NCI-H2227 treated with DMSO at 0.1 percent for 48 hours (cell line): Measurements from ENCODE around the gene ZCCHC12.
A peak's percentile ranks its signal among the peaks of the same experiment; 100 is the strongest.
"Not testable (repeated sequence)": the region's sequence is repeated elsewhere in the genome, so short reads cannot be mapped to it uniquely, and the experiment has no call there.

Source experiments
- DNase-seq: peaks from one replicate; lab custom pipeline; 2025; lab: John Stamatoyannopoulos, UW

ZCCHC12 gene

DNA sequence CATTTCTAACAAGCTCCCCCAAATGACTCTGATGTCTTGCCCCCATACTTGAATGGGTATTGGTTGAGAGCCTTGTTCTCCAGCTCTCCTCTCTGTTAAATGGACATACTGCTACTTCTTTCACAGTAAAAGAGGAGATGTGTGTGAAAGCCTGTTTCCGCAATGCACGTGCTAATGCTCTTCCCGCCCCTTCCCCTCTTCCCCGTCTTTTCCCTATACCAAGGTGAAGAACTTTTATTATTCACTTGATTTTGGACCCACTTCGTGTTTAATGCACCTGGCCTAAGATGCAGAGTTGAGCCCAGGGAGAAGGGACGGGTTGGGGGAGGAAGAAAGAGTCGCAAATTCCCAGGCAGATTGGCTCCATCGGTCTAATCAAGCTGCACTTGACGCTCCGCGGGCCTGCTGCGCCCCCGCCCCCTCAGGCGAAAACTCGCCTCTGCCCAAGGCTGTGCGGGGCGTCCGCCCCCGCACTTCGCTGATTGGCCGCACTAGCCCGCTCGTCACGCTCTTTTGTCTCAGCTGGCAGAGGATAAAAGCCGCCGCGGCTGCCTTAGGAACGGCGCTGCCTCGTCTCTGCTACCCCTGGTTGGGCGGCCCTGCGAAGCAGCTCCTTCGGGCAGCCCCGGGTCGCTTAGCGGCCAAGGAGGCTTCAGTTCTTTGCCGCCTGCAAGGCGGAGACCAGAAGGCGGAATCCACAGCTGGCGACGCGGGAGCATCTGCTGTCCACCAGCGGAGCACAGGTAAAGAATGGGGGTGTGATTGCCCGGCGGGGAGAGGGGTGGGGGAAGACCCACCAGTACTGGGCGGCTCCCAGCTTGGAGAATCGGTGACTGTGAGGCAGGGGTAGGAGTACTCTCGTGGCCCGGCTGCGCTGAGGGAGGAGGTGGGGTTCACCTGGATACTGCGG, at the start of gene ZCCHC12:
TSS of gene ZCCHC12 (plus strand) at position 562 of the 910 bp plus-strand sequence. CDS start 1,421 bp downstream, outside the sequence.
- DNase-seq, result peak; percentile 93

DNA sequence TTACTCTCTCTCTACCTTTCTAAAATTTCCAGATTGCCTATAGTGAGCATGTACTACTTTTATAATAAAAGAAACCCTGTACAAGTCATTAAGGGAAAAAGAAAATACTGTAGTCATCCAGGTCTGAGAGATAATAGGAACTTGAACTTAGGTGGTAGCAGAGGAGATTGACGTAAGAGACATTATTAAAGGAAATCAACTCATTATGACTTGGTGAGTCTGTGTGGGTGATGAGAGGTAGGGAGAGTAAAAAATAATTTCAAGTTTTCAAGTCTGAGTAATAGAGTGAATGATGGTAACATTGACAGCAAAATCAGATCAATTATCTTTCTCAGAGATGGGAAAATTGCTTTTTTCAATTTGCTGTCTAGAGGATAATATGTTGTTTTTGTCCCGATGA, 44.0 kb upstream of the ZCCHC12 start:
- peak; percentile 52 for DNase-seq

DNA sequence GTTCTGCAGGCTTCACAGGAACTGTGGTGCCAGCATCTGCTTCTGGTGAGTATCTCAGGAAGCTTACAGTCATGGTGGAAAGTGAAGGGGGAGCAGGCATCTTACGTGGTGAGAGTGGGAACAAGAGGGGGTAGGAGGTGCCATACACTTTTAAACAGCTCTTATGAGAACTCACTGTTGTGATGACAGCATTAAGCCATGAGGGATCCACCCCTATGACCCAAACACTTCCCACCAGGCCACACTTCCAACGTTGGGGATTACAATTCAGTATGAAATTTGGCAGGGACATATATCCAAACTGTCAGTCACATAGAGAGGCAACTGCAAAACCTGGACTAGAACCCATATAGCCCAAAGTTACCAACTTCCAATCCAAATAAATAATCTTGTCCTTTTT, 43.1 kb upstream of the ZCCHC12 start:
- DNase-seq, result no peak

DNA sequence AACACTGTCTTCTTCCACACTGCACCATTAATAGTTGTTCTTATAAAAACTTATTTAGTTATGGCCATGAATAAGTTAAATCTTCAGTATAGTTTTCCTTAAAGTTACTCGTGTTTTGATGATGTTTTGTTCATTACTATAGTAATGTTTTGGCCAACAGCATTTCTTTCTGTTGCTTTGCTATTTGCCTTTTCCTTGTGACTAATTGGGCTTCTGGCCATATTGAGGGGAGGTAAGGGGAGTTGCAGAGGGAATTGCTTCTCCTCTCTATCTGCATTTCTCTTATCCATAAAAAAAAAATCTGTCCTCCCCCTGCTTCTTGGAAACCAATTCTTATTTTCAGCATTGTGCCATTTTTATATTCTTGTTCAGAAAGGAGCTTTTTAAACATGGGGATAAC, 42.7 kb upstream of the ZCCHC12 start:
- DNase-seq, result no peak

DNA sequence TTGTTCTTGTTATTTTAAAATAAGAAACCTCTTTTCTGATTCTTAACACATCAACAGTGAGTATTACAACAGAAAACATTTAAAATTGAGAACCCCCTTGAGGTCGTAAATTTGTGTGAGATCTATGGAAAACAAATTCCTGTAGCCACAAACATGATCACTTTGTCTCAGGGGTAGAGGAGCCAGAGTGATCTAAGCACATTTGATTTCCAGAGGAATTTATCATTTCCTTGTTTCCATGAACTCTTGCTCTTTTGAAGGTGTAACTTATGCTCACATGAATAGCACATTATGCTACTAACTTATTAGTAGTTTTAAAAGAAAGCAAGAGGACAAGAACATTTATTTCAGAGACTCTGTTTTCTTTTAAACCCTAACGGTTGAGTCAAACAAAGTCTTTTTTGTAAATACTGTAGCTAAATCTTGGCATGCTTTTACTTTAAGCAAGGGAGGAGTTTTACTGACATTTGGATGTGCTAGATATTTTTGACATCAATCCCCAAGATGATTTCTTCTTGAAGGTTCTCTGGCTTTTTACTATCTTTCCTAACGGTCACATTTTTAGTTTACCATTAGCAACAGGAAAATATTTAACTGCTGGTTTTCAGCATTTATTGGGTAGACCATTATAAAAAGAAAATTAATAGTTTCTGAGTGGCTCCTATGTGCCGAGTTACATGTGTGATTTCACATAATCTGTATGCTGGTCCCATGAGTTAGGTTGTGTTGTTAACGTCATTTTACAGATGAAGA, 27.9 kb upstream of the ZCCHC12 start:
- no peak for DNase-seq

DNA sequence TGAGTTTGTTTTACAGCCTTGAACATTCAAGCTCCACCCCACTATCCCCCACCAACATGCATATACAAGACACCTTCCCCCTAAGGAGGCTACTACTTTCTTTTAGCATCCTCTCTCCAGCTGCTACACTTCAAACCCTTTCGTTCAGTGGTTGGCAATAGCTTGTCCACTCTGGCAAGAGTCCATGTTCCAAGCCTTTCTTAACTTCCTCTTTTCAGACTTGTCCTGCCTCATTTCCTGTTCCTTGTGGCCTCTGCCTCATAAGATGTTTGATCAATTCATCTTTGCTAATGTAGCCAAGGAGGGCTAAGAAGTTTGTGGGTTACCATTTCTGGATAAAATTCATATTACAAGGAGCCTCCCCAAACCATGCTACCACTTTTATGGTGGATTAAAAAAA, 20.8 kb upstream of the ZCCHC12 start:
- no peak for DNase-seq

DNA sequence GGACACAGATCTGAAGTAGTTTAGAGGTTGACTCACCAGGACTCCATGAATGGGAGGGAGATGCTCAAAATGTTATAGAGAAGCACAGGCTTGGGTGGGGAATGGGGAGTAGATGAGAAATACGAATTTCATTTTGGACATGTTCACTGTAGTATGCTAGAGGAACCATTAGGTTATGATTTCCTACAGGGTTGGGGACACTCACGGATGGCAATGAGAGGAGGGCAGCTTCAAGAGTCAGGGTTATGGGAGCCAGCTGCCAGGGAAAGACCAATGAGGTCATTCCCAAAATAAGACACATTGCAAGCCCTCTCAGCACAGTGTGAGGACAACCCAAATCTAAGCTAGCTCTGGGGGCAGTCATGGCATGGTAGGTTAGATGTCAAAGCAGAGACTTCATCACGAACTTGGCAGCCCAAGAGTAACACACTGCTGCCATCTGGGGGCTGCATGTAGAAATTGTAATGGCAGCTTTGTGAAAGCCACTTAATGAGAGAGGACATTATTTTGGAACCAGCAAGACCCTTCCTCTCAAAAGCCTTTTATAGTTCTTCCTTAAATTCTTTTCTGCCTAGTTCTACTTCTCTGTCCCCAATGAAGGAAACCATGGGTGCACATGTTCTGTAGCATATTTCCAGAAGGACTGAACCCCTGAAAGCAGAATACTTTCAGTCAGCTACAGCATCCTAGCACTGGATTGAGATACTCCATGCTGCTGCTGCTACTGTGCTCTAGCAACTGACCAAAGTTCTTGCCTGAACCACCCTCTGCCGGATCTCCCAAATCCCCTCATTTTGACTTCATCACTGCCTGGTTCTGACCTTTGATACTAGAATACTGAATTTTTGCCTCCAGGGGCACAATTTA, 16.2 kb upstream of the ZCCHC12 start:
- peak; percentile 61 for DNase-seq

DNA sequence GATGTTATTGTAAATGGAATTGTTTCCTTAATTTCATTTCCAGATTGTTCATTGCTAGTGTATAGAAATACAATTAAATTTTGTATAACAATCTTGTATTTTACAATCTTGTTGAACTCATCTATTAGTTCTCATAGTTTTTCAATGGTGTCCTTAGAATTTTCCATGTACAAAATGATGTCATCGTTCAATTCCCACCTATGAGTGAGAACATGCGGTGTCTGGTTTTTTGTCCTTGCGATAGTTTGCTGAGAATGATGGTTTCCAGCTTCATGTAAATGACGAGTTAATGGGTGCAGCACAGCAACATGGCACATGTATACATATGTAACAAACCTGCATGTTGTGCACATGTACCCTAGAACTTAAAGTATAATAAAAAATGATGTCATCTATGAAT, 6.4 kb upstream of the ZCCHC12 start:
- DNase-seq, result not testable (repeated sequence)

DNA sequence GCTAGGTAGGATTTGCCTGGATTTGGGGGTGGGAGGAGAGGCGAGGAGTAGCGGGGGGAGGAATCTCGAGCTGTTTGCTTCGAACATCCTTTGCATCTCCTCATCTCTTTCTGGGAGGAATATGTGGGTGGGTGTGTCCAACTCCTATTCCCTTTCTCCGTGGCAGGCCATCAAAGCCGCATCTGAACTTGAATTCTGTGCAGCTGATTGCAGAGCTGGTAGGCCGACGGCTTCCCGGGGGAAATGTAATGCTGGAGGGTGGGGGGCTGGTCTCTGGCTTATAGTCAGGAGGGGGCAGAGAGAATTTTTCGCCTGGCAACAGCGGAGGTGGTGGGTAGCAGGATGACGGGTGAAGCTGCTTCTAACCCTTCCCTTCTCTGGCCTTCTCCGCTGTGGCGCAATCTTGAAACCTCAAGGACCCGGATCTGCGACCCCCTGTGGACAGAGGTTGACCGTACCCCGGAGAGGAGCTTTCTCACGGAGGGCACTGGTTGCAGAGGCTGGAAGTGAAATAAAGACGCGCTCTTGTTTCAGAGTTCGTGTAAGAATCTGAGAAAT, 628 bp downstream of the ZCCHC12 start:
- peak; percentile 25 for DNase-seq

DNA sequence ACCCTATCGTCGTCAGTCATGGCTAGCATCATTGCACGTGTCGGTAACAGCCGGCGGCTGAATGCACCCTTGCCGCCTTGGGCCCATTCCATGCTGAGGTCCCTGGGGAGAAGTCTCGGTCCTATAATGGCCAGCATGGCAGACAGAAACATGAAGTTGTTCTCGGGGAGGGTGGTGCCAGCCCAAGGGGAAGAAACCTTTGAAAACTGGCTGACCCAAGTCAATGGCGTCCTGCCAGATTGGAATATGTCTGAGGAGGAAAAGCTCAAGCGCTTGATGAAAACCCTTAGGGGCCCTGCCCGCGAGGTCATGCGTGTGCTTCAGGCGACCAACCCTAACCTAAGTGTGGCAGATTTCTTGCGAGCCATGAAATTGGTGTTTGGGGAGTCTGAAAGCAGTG, 1.6 kb downstream of the ZCCHC12 start:
- DNase-seq, result no peak

DNA sequence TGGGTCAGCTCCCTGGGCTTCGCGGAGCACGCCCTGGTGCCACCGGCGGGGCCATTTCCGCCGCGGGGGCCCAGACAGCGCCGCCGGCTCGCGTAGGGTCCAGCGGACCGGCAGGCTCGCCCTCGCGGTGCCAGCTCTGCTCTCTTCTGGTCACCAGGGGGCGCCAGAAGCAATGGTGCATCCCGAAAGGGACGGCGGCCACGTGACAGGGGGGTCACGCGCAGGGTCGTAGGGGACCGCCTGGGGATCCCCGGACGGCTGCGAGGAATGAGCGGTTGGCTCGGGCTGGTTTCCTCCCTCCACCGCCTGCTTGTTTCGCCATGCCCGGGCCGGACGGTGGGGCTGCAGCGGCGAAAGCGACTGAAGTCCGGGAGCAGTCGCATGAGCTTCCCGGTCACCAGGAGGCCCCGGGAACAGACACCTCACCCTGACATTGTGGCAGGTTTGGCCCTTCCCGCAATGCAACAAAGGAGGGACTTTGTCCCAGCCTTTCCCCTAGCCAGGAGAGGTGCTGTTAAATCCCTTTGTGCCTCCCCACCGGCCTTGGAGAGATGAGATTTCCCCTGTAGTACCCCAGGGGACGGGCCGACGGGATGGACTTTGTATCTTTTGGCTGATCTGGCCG, 15.8 kb downstream of the ZCCHC12 start:
- peak; percentile 58 for DNase-seq

DNA sequence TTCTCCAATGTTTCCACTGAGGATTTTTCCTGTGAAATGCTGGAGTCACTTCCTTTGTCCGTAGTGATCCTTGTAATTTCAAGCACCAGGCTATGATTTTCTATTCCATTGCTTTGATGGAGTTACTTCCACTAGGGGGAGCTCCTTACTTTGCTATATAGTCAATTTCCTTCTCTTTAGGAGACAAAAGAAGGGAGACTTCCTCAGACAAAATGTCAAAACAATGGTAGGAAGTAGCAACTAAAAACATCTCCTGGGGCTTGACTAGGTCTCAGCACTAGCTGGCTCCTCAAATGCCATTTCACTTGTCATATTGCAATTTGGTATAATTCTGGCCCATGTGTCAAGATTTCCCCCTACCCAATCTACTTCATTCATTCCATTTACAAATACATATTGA, 24.1 kb downstream of the ZCCHC12 start:
- DNase-seq, result peak; percentile 75

DNA sequence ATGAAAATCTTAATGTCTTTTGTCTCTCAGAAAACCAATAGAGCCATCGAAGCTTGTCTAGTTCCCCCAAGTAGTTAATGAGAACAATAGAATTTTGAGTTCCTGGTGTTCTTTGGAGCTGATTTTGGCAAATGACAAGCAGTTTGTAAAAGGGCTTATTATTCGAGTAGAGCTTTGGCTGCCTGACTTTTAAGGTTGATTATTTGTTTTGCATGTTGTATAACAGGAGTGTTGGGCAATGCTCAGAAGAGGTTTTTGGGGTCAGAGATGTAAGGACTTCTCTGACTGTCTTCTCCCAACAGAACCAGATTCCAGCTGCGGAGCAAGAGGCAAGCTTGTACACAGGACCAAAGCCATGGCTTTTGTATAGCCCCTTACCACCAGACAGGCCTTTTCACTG, 30.0 kb downstream of the ZCCHC12 start:
- DNase-seq, result no peak

DNA sequence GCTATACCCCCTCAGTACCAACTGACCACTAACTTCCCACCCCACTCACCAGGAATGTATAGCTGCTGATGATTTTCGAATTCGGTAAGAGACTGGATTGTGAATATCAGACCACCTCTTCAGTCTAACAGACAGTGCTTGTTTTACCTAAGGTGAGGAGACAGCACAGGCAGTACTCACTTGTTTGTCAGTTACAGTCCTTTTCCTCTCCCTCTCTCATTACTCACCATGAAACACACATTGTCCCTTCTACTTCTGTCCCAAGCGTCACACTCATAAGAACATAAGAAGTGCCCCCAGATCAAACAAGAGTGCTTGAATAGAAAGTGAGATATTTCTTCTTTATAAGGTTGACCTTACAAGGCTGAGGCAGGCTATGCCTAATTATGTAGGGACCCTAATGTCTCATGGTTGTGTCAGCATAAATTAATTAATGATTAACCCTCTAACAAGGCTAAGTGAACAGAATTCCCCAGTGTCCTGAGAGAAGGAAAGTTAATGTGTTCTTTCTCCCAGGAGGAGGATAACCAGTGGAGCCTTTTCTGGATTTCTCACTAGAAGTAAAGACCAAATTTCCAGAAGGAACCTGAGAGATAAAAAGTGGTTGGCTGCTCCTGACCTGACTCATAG, 32.2 kb downstream of the ZCCHC12 start:
- no peak for DNase-seq

DNA sequence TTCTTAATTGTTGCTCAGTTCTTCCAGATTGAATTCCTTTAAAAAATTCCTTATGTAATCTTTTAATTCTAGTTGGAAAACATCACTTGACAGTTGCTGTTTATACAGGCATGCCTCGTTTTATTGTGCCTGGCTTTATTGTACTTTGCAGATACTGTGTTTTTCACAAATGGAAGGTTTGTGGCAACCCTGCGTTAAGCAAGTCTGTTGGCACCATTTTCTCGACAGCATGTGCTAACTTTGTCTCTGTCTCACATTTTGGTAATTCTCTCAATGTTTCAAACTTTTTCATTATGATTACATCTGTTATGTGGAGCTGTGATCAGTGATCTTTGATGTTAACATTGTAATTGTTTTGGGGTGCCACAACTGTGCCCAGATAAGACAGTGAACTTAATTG, 33.4 kb downstream of the ZCCHC12 start:
- no peak for DNase-seq

DNA sequence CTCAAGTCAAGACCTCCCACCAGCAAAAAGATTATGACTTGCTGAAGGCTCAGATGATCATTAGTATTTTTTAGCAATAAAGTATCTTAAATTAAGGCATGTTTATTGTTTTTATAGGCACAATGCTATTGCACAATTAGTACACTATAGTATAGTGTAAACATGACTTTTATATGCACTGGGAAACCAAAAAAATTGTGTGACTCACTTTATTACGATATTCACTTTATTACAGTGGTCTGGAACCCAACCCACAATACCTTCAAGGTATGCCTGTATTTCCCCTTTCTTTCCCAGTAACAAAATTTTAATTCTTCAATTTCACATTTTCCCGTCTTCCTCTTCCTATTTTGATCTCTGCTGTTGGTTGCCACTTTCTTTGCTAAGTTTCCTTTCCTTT, 37.7 kb downstream of the ZCCHC12 start:
- DNase-seq, result no peak

DNA sequence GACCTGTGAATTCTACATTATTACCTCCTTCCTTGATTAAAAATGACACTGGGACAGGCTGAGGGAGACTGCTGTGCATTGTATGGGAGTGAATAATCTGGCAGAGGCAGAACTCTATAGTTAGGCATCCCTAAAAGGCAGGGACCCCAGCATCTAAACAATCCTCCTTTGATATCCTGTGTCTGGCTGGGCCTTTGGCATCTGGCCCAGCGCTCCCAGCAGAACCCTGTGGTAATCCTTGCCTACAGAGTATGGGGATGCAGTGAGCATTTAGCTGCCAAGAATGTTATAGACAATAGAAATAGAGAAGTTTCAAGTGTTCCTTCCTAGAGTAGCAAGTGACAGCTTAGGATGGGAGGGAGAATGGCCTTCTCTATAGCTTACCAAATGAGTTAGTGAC, 38.5 kb downstream of the ZCCHC12 start:
- DNase-seq, result no peak

DNA sequence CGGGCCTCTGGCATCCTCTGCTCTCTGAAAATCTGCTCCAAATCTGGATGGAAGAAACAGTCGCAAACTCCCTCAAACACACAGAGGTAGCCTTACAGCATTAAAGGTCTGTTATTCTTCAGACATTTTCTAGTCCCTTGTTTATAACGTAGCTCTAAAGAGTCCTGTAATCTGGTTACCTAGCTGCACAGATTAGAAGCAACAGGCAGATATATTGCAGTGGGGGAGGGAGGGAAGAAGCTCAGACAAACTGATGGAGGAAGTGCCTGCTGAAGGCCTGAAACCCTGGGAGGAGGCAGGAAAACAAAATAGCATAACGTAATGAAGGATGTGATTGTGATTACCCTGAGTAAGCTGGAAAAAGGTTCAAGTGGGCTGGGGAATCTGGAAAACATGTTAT, 39.4 kb downstream of the ZCCHC12 start:
- DNase-seq, result no peak

DNA sequence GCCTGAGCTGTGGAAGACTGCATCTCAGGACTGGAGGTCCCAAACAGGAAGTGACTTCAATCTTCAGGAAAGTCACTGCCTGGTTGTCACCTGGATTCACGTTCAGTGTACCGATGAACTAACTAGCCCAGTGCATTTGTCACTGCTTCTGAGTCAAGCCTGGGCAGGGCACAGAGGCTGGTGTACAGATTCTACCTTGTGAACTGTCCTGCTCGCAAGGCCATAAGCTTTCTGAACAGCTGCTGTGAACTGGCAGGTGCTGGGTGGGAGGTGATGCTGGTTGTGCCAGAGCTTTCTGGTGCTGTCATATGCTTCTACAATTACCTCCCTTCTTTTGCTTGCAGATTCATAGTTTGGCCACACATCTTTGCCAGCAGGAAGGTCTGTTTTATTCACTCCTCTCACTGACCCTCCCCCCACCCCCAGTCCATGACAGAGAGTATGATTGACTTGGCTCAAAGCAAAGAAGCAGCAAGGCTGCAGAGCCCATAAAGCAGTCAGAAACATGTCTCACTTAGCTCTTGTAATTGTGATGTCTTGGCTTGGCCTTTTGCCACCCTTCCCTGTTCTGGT, 40.5 kb downstream of the ZCCHC12 start:
- DNase-seq, result no peak

DNA sequence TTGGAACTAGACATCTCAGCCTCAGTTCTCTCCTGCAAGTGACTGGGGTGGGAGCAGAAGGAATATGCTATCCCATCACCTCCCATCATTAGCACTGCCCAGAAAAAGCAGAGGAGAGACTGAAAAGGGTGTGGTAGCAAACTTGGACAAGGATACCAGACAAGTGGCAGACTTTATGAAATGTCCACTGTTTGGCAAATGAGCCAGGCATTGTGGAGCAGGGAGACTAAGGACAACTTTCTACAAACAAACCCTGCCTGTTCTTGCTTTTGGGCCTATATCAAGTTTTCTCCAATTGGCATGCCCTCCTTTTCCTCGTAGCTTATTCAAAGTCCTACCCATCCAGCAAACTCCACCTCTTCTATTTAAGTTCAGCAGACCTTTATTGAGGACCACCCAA, 41.6 kb downstream of the ZCCHC12 start:
- DNase-seq, result no peak

DNA sequence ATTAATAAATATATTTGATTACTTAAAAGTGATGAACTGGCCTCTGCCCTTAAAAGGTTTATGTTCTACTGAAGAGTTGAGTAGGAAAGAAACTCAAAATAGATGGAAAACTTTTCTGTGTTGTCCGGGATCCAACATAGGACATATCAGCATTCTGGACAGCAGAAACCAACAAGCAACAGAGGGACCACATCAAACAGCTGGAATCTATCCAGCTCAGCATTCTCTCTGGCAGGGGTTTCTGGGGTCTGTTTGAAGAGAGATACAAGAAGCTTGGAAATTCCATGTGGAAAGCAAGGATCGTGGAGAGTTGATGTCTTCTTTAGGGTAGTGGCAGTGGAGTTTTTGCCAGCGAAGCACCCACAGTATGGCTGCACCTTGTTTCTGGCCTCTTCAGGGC, 43.6 kb downstream of the ZCCHC12 start:
- DNase-seq, result no peak
